HepG2 (cell line): ENCODE results near the gene FBXO24. TPM values are rescaled to one million over a fixed set of nuclear protein-coding genes. Genes with fewer than 3 reads are reported as not detected.

Experiments
- DMAP1 ChIP-seq: IDR thresholded peaks from 2 replicates; pipeline ENCODE4 v1.6.1; 2016
- HES4 ChIP-seq: sonication (generic); formaldehyde crosslinking; IDR thresholded peaks from 2 replicates; pipeline ENCODE4 v1.9.0; 2021; ENCODE audit warnings: mild to moderate bottlenecking, missing genetic modification reagents, borderline replicate concordance
- KDM1A ChIP-seq: IDR thresholded peaks from 2 replicates; pipeline ENCODE4 v1.6.1; 2016; ENCODE audit warnings: missing compliant biosample characterization
- MLLT10 ChIP-seq: sonication (generic); formaldehyde crosslinking; IDR thresholded peaks from 2 replicates; pipeline ENCODE4 v1.4.0; 2020; ENCODE audit warnings: missing genetic modification reagents
- REPIN1 ChIP-seq: sonication (generic); formaldehyde crosslinking; IDR thresholded peaks from 2 replicates; pipeline ENCODE4 v1.8.0; 2022; ENCODE audit warnings: missing genetic modification reagents, low read depth, mild to moderate bottlenecking, borderline replicate concordance
- YEATS4 ChIP-seq: sonication (generic); formaldehyde crosslinking; IDR thresholded peaks from 2 replicates; pipeline ENCODE4 v1.4.0; 2020; ENCODE audit warnings: missing genetic modification reagents, borderline replicate concordance
- ZBTB7B ChIP-seq: sonication (generic); formaldehyde crosslinking; IDR thresholded peaks from 2 replicates; pipeline ENCODE4 v1.4.0; 2020; ENCODE audit warnings: missing genetic modification reagents
- ZNF207 ChIP-seq: fragments of 450-650 bp; IDR thresholded peaks from 2 replicates; pipeline ENCODE4 v1.6.1; 2016; ENCODE audit warnings: antibody characterized with exemption, borderline replicate concordance
- ZNF382 ChIP-seq: sonication (generic); formaldehyde crosslinking; IDR thresholded peaks from 2 replicates; pipeline ENCODE4 v1.5.0; 2020; ENCODE audit warnings: missing genetic modification reagents, mild to moderate bottlenecking, borderline replicate concordance
- ZNF572 ChIP-seq: sonication (generic); formaldehyde crosslinking; IDR thresholded peaks from 2 replicates; pipeline ENCODE4 v1.5.1; 2020; ENCODE audit warnings: mild to moderate bottlenecking, missing genetic modification reagents
- ZNF605 ChIP-seq: sonication (generic); formaldehyde crosslinking; IDR thresholded peaks from 2 replicates; pipeline ENCODE4 v1.8.0; 2022; ENCODE audit warnings: mild to moderate bottlenecking, missing genetic modification reagents
- ZNF614 ChIP-seq: IDR thresholded peaks from 2 replicates; pipeline ENCODE4 v1.6.1; 2018; ENCODE audit warnings: missing biosample characterization, missing genetic modification reagents, inconsistent platforms, borderline replicate concordance
- ZNF703 ChIP-seq: sonication (generic); formaldehyde crosslinking; IDR thresholded peaks from 2 replicates; pipeline ENCODE4 v1.5.1; 2020; ENCODE audit warnings: missing genetic modification reagents, mild to moderate bottlenecking, moderate library complexity, borderline replicate concordance
- polyA plus RNA-seq, 8 experiments: library from polyadenylated mRNA; depleted of rRNA in 3 of 8; stranded (reverse) in 7 of 8; unstranded in 1 of 8; fragments of >200 nt; fragmentation: Illumina TruSeq in 4 of 8; extraction: Trizol in 4 of 8; gene quantifications; 2 replicates each; pipeline versions ENCODE4 v1.2.1 to v1.2.3, GENCODE V29; 2011 to 2016; ENCODE audit warnings: low read depth in 4 of 8, missing spikeins in 1 of 8, mixed read lengths in 1 of 8; ENCODE audit not compliant: insufficient read depth in 1 of 8
- total RNA-seq, 5 experiments: library from RNA; depleted of rRNA; stranded (reverse); fragments of >200 nt; fragmentation: Illumina TruSeq; extraction: Trizol; gene quantifications; 2 replicates each; pipeline ENCODE4 v1.2.3, GENCODE V29; 2016; ENCODE audit warnings: low read depth in 1 of 5
- TF ChIP-seq, protein P1 (sequence below): sonication (generic); formaldehyde crosslinking; IDR thresholded peaks from 2 replicates; pipeline ENCODE4 v1.4.0; 2020; ENCODE audit warnings: mild to moderate bottlenecking, missing genetic modification reagents
- TF ChIP-seq, protein P2 (sequence below): sonication (generic); formaldehyde crosslinking; IDR thresholded peaks from 2 replicates; pipeline ENCODE4 v1.4.0; 2020; ENCODE audit warnings: missing genetic modification reagents
- TF ChIP-seq, protein P3 (sequence below): sonication (generic); formaldehyde crosslinking; IDR thresholded peaks from 2 replicates; pipeline ENCODE4 v1.5.0; 2020; ENCODE audit warnings: mild to moderate bottlenecking, missing genetic modification reagents

FBXO24 gene
- total and polyA plus RNA-seq, 2 of the 13 experiments (the other 11 are each of a cell fraction or from before 2014, with no cell fraction given) = 0.20 to 0.55 TPM

DNA sequence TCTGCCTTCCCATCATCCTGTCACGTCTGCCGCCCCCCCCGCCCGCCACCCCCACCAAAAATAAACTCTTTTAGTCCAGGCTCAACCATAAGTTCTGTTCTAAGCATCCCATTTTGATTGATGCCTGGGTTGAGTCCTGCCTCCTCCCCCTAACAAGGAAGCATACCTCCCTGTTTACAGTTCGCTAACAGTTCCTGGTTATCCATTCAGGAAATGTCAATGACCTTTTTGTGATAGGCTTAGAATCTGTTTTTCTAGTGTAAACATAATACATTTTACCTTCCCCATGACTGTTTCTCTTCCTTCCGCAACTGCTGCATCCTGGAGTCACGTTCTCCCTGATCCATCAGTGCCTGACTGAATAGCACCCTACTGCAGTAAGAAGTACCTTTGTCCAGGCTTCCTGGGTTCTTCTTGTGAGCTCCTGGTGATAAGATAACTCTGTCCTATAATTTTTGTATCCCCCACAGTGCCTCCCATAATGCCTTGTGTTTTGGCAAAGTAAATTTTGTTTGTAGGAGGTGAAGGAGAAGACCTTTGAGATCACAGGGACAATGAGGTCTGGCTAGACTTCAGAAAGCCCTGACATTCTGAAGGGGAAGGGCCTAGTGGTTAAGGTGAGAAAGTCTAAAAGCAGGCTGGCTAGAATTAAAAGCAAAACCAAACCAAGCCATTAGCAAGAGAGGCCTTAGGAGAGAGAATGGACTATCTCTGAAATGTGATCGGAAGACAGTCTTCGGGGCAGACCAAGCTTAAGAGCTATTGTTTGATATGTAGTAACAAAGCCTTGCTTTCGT is 39.8 kb upstream of the FBXO24 start (continued):
- TF ChIP-seq, protein P1, sequence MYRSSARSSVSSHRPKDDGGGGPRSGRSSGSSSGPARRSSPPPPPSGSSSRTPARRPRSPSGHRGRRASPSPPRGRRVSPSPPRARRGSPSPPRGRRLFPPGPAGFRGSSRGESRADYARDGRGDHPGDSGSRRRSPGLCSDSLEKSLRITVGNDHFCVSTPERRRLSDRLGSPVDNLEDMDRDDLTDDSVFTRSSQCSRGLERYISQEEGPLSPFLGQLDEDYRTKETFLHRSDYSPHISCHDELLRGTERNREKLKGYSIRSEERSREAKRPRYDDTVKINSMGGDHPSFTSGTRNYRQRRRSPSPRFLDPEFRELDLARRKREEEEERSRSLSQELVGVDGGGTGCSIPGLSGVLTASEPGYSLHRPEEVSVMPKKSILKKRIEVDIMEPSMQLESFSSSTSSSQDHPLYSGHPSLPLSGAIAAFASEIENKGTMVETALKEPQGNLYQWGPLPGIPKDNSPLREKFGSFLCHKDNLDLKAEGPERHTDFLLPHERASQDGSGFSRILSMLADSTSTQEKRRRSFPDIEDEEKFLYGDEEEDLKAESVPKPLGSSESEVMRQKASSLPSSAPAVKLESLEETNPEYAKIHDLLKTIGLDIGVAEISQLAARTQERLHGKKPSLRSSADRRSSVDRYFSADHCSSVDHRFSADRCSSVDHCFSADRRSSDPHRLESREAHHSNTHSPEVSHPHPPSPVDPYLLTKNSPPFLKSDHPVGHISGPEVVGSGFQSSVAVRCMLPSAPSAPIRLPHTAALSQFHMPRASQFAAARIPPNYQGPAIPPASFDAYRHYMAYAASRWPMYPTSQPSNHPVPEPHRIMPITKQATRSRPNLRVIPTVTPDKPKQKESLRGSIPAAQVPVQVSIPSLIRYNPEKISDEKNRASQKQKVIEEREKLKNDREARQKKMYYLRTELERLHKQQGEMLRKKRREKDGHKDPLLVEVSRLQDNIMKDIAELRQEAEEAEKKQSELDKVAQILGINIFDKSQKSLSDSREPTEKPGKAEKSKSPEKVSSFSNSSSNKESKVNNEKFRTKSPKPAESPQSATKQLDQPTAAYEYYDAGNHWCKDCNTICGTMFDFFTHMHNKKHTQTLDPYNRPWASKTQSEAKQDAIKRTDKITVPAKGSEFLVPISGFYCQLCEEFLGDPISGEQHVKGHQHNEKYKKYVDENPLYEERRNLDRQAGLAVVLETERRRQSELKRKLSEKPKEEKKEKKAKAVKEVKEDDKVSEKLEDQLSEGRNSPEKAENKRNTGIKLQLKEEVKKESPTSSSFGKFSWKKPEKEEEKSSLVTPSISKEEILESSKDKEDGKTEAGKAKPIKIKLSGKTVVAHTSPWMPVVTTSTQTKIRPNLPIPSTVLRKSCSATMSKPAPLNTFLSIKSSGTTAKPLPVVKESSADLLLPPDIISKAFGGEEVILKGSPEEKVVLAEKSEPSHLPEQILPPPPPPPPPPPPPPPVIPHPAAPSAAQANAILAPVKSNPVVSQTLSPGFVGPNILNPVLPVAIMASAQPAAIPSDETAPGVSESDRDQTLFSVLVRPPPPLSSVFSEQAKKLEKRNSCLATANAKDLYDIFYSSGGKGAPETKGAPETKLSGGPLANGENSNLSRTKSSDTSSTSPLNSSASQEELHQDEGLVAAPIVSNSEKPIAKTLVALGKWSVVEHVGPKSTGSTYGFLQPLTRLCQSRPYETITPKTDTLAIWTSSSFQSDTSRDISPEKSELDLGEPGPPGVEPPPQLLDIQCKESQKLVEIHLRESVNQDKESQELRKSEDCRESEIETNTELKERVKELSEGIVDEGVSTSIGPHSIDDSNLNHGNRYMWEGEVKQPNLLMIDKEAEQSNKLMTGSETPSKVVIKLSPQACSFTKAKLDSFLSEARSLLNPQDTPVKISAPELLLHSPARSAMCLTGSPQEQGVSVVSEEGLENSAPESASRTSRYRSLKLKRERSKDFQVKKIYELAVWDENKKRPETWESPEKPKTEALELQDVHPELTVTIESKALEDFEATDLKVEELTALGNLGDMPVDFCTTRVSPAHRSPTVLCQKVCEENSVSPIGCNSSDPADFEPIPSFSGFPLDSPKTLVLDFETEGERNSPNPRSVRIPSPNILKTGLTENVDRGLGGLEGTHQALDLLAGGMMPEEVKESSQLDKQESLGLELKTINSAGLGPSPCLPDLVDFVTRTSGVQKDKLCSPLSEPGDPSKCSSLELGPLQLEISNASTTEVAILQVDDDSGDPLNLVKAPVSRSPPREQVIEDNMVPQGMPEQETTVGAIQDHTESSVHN = no peak
- no peak for TF ChIP-seq ZBTB7B
- no peak for TF ChIP-seq ZNF605
- no peak for TF ChIP-seq ZNF207
- no peak for TF ChIP-seq ZNF572 (CRISPR knock-in tag)
- TF ChIP-seq, protein P2, sequence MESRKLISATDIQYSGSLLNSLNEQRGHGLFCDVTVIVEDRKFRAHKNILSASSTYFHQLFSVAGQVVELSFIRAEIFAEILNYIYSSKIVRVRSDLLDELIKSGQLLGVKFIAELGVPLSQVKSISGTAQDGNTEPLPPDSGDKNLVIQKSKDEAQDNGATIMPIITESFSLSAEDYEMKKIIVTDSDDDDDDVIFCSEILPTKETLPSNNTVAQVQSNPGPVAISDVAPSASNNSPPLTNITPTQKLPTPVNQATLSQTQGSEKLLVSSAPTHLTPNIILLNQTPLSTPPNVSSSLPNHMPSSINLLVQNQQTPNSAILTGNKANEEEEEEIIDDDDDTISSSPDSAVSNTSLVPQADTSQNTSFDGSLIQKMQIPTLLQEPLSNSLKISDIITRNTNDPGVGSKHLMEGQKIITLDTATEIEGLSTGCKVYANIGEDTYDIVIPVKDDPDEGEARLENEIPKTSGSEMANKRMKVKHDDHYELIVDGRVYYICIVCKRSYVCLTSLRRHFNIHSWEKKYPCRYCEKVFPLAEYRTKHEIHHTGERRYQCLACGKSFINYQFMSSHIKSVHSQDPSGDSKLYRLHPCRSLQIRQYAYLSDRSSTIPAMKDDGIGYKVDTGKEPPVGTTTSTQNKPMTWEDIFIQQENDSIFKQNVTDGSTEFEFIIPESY = no peak
- peak; percentile 49; the same call in 1 of the 2 replicates for TF ChIP-seq ZNF614 (CRISPR knock-in tag)
- no peak for TF ChIP-seq MLLT10 (CRISPR knock-in tag)
- no peak for TF ChIP-seq ZNF382 (CRISPR knock-in tag)
- TF ChIP-seq, protein P3, sequence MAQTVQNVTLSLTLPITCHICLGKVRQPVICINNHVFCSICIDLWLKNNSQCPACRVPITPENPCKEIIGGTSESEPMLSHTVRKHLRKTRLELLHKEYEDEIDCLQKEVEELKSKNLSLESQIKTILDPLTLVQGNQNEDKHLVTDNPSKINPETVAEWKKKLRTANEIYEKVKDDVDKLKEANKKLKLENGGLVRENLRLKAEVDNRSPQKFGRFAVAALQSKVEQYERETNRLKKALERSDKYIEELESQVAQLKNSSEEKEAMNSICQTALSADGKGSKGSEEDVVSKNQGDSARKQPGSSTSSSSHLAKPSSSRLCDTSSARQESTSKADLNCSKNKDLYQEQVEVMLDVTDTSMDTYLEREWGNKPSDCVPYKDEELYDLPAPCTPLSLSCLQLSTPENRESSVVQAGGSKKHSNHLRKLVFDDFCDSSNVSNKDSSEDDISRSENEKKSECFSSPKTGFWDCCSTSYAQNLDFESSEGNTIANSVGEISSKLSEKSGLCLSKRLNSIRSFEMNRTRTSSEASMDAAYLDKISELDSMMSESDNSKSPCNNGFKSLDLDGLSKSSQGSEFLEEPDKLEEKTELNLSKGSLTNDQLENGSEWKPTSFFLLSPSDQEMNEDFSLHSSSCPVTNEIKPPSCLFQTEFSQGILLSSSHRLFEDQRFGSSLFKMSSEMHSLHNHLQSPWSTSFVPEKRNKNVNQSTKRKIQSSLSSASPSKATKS (CRISPR knock-in tag) = no peak
- TF ChIP-seq YEATS4 (CRISPR knock-in tag) = no peak; the same call in 1 of the 2 replicates
- peak; percentile 26; the same call in 1 of the 2 replicates for TF ChIP-seq DMAP1 (CRISPR knock-in tag)
- 0 out of 2 replicates have a peak, but pooled peaks have one; percentile 13 for TF ChIP-seq REPIN1 (CRISPR knock-in tag)
- TF ChIP-seq HES4 (CRISPR knock-in tag) = no peak
- 0 out of 2 replicates have a peak, but pooled peaks have one; percentile 69 for TF ChIP-seq ZNF703 (CRISPR knock-in tag)
- no peak for TF ChIP-seq KDM1A (CRISPR knock-in tag)
